Measurements from ENCODE around the gene SFMBT1. TPM values are rescaled to one million over a fixed set of nuclear protein-coding genes. Genes with fewer than 3 reads are reported as not detected.

SFMBT1 gene
- total and polyA plus RNA-seq, 9 of the 15 experiments (the other 6 are each of a cell fraction or from before 2014, with no cell fraction given) = 0.76 to 6.6 (median 3.6) TPM

- no peaks in the 10 kb centered on the region for H3K36me3 ChIP-seq (ENCODE audit: control insufficient read depth, insufficient read depth, low read length)
- no peaks in the 10 kb centered on the region for H3K9me1 ChIP-seq (ENCODE audit: control insufficient read depth, insufficient read depth, low read length)
- TF ChIP-seq KLF13 (tag; IDR thresholded peaks at IDR 0.05; ENCODE audit: borderline replicate concordance, low read depth) (no peak), DEAF1 (CRISPR knock-in tag; IDR thresholded peaks at IDR 0.05) (no peak), MCM2 (IDR thresholded peaks at IDR 0.05; ENCODE audit: low read depth) (no peak), PHTF2 (CRISPR knock-in tag; IDR thresholded peaks at IDR 0.05) (no peak), FIP1L1 (IDR thresholded peaks at IDR 0.05; ENCODE audit: low read depth, low read length, poor library complexity, severe bottlenecking) (no peak), PHB (CRISPR knock-in tag; IDR thresholded peaks at IDR 0.05) (no peak)
- no peak overlapping the region for H2AFZ ChIP-seq (ENCODE audit: low read depth, low read length)
- no peak overlapping the region for H3K27ac ChIP-seq (ENCODE audit: extremely low read depth, low read depth, low read length)
- no peak overlapping the region for H3K4me2 ChIP-seq (ENCODE audit: insufficient read depth, low read length)
- no TSS peak for BruUV-seq (replicated peaks)
- DNase-seq (ENCODE audit: extremely low read depth in 1 of 4, low spot score in 3 of 4) (no peak), FAIRE-seq (no peak), ATAC-seq (no peak)
- peaks cover 10 to 15% of the 10 kb centered on the region in 2 experiments; a peak in 4 of 5 replicates for H3K4me1 ChIP-seq (replicated peaks in 1 of 2; ENCODE audit: control insufficient read depth in 2 of 2, insufficient read depth in 2 of 2, low read length in 2 of 2)
- intact Hi-C loops (cut with micrococcal nuclease) (no loop called here), in situ Hi-C loops (cut with MboI) (no loop called here)
- CTCF ChIA-PET (ENCODE audit: low intra/inter-chr PET ratio) = no interaction called here
- WGBS (ENCODE audit: insufficient coverage, low coverage, missing lambda C conversion rate) = 39% methylated on average over 7 of the region's 8 CpGs
- no peaks in the 10 kb centered on the region for H3K9me3 ChIP-seq (replicated peaks; ENCODE audit: control insufficient read depth, insufficient read depth, low read depth, low read length)
- H3K4me3 ChIP-seq = no peak overlapping the region
- no peak overlapping the region for H3K9ac ChIP-seq (ENCODE audit: insufficient read depth in 1 of 2, low read depth in 2 of 2, low read length in 2 of 2)
- POLR2A ChIA-PET = no interaction called here
- no peaks in the 10 kb centered on the region for H4K20me1 ChIP-seq (replicated peaks; ENCODE audit: control insufficient read depth, insufficient read depth, low read length)
- no peaks in the 10 kb centered on the region for H3K27me3 ChIP-seq (ENCODE audit: control insufficient read depth in 2 of 2, insufficient read depth in 2 of 2, low read length in 2 of 2)
- H3K79me2 ChIP-seq (ENCODE audit: control insufficient read depth, insufficient read depth, low read length) = no peaks in the 10 kb centered on the region
Observed at GRCh38 chr3:53082736-53083135, 36.9 kb upstream of the SFMBT1 start.

Measured in K562 (cell line).